NT2/D1 (cell line): ENCODE results near the gene LONRF3.
"Not testable (repeated sequence)": the region's sequence is repeated elsewhere in the genome, so short reads cannot be mapped to it uniquely, and the experiment has no call there.

Source experiments
- DNase-seq: peaks from one replicate; pipeline ENCODE4 v3.0.0-alpha.2; 2011; ENCODE audit warnings: low read depth, low spot score
- H3K27me3 ChIP-seq: 2 replicates; pipeline ENCODE4 v1.6.0; 2011; ENCODE audit warnings: mild to moderate bottlenecking; ENCODE audit not compliant: insufficient read length, insufficient read depth
- H3K36me3 ChIP-seq: 2 replicates; pipeline ENCODE4 v1.6.1; 2011; ENCODE audit warnings: mild to moderate bottlenecking, low read length, mixed read lengths; ENCODE audit not compliant: insufficient read depth, insufficient read length
- H3K4me1 ChIP-seq: 2 replicates; pipeline ENCODE4 v1.5.1; 2011; ENCODE audit not compliant: insufficient read depth, insufficient read length
- H3K4me3 ChIP-seq: 2 replicates; pipeline ENCODE4 v1.5.1; 2011; ENCODE audit warnings: low read depth; ENCODE audit not compliant: insufficient read length
- H3K9ac ChIP-seq: 2 replicates; pipeline ENCODE4 v1.6.0; 2011; ENCODE audit warnings: low read depth; ENCODE audit not compliant: insufficient read length
- H3K9me3 ChIP-seq: 2 replicates; pipeline ENCODE4 v1.5.1; 2011; ENCODE audit warnings: mild to moderate bottlenecking, low read length; ENCODE audit not compliant: insufficient read depth
- SUZ12 ChIP-seq: IDR thresholded peaks from 2 replicates; pipeline ENCODE4 v1.6.1; 2011; ENCODE audit not compliant: insufficient read length, insufficient read depth; ENCODE audit errors: extremely low read depth
- YY1 ChIP-seq: IDR thresholded peaks from 2 replicates; pipeline ENCODE4 v1.6.1; 2011; ENCODE audit not compliant: insufficient read length, insufficient read depth
- ZNF274 ChIP-seq: IDR thresholded peaks from 2 replicates; pipeline ENCODE4 v1.6.1; 2011; ENCODE audit warnings: mild to moderate bottlenecking, low read depth, low read length

The LONRF3 gene

GRCh38 chrX:119025900-119026299 is 51.5 kb downstream of the LONRF3 start:
- no peak for DNase-seq
- Histone ChIP-seq H3K9me3 (peaks cover 5% of the 10 kb centered on the region; the same call in 1 of the 2 replicates), H3K4me1 (no peaks in the 10 kb centered on the region), H3K4me3 (no peak overlapping the region), H3K9ac (no peak overlapping the region), H3K36me3 (no peaks in the 10 kb centered on the region), H3K27me3 (no peaks in the 10 kb centered on the region)
- TF ChIP-seq YY1 = no peak
- TF ChIP-seq SUZ12 = no peak
- no peak for TF ChIP-seq ZNF274

- H3K27me3 ChIP-seq, H3K9me3 ChIP-seq, H3K9ac ChIP-seq, H3K4me3 ChIP-seq, DNase-seq, H3K4me1 ChIP-seq, H3K36me3 ChIP-seq: not testable (repeated sequence)
These were observed 51.9 kb downstream of the LONRF3 start for GRCh38 chrX:119026344-119026743.

- H3K36me3 ChIP-seq, H3K9me3 ChIP-seq, DNase-seq, H3K4me3 ChIP-seq, H3K9ac ChIP-seq, H3K27me3 ChIP-seq, H3K4me1 ChIP-seq: not testable (repeated sequence)
These were observed 53.7 kb downstream of the LONRF3 start for GRCh38 chrX:119027960-119028732.

GRCh38 chrX:119028733-119029330 is 54.4 kb downstream of the LONRF3 start:
- TF ChIP-seq SUZ12 (no peak), ZNF274 (no peak), YY1 (no peak)
- no peaks in the 10 kb centered on the region for H3K27me3 ChIP-seq
- no peaks in the 10 kb centered on the region for H3K36me3 ChIP-seq
- no peaks in the 10 kb centered on the region for H3K4me1 ChIP-seq
- peaks cover 11% of the 10 kb centered on the region; the same call in 1 of the 2 replicates for H3K9me3 ChIP-seq
- no peak overlapping the region for H3K4me3 ChIP-seq
- H3K9ac ChIP-seq = no peak overlapping the region
- DNase-seq = no peak

- H3K36me3 ChIP-seq, H3K9ac ChIP-seq, H3K4me1 ChIP-seq, H3K4me3 ChIP-seq, DNase-seq, H3K27me3 ChIP-seq: not testable (repeated sequence)
- H3K9me3 ChIP-seq = peaks cover 19% of the 10 kb centered on the region; the same call in 1 of the 2 replicates
These were observed 55.2 kb downstream of the LONRF3 start for GRCh38 chrX:119029656-119030055.

- Histone ChIP-seq H3K4me1 (no peaks in the 10 kb centered on the region), H3K4me3 (no peak overlapping the region), H3K9me3 (peaks cover 21% of the 10 kb centered on the region; the same call in 1 of the 2 replicates), H3K36me3 (no peaks in the 10 kb centered on the region), H3K9ac (no peak overlapping the region), H3K27me3 (no peaks in the 10 kb centered on the region)
- TF ChIP-seq ZNF274 (no peak), YY1 (no peak), SUZ12 (no peak)
- DNase-seq = no peak
These were observed 56.6 kb downstream of the LONRF3 start for GRCh38 chrX:119030990-119031389.

GRCh38 chrX:119036107-119037029 is 62.0 kb downstream of the LONRF3 start:
- H3K4me3 ChIP-seq = no peak overlapping the region
- DNase-seq = no peak
- H3K36me3 ChIP-seq = no peaks in the 10 kb centered on the region
- H3K9ac ChIP-seq = no peak overlapping the region
- TF ChIP-seq SUZ12 = no peak
- TF ChIP-seq ZNF274 = no peak
- TF ChIP-seq YY1 = no peak
- no peaks in the 10 kb centered on the region for H3K27me3 ChIP-seq
- H3K4me1 ChIP-seq = no peaks in the 10 kb centered on the region
- H3K9me3 ChIP-seq = peaks cover 17% of the 10 kb centered on the region; the same call in 1 of the 2 replicates
